ENCODE results near the gene HIRA.

The HIRA gene

GRCh38 chr22:19386248-19386647 lies 45.3 kb downstream of the HIRA start:
- Histone ChIP-seq H3K4me3 (ENCODE audit: low read length) (no peak overlapping the region), H3K4me1 (ENCODE audit: control insufficient read depth, insufficient read depth, low read length) (no peaks in the 10 kb centered on the region), H3K9me3 (replicated peaks; ENCODE audit: low read length) (no peaks in the 10 kb centered on the region), H3K9ac (ENCODE audit: low read depth, low read length) (no peak overlapping the region), H3K4me2 (ENCODE audit: low read length) (no peak overlapping the region), H3K27me3 (ENCODE audit: control insufficient read depth, insufficient read depth, low read length) (no peaks in the 10 kb centered on the region), H3K36me3 (ENCODE audit: insufficient read depth, low read length) (peaks cover 86% of the 10 kb centered on the region)

- Histone ChIP-seq H3K36me3 (ENCODE audit: insufficient read depth, low read length) (peaks cover 82% of the 10 kb centered on the region), H3K9ac (ENCODE audit: low read depth, low read length) (no peak overlapping the region), H3K4me2 (ENCODE audit: low read length) (no peak overlapping the region), H3K27me3 (ENCODE audit: control insufficient read depth, insufficient read depth, low read length) (no peaks in the 10 kb centered on the region), H3K4me3 (ENCODE audit: low read length) (no peak overlapping the region), H3K9me3 (replicated peaks; ENCODE audit: low read length) (no peaks in the 10 kb centered on the region), H3K4me1 (ENCODE audit: control insufficient read depth, insufficient read depth, low read length) (no peaks in the 10 kb centered on the region)
Observed at GRCh38 chr22:19385221-19385906, 46.2 kb downstream of the HIRA start.

GRCh38 chr22:19383292-19383691 lies 48.2 kb downstream of the HIRA start:
- H3K9me3 ChIP-seq (replicated peaks; ENCODE audit: low read length) = no peaks in the 10 kb centered on the region
- no peaks in the 10 kb centered on the region for H3K4me1 ChIP-seq (ENCODE audit: control insufficient read depth, insufficient read depth, low read length)
- no peak overlapping the region for H3K9ac ChIP-seq (ENCODE audit: low read depth, low read length)
- H3K4me2 ChIP-seq (ENCODE audit: low read length) = no peak overlapping the region
- no peaks in the 10 kb centered on the region for H3K27me3 ChIP-seq (ENCODE audit: control insufficient read depth, insufficient read depth, low read length)
- H3K36me3 ChIP-seq (ENCODE audit: insufficient read depth, low read length) = peaks cover 71% of the 10 kb centered on the region
- H3K4me3 ChIP-seq (ENCODE audit: low read length) = no peak overlapping the region

GRCh38 chr22:19382240-19382639 lies 49.3 kb downstream of the HIRA start:
- H3K9me3 ChIP-seq (replicated peaks; ENCODE audit: low read length) = no peaks in the 10 kb centered on the region
- no peak overlapping the region for H3K4me2 ChIP-seq (ENCODE audit: low read length)
- H3K9ac ChIP-seq (ENCODE audit: low read depth, low read length) = no peak overlapping the region
- H3K4me3 ChIP-seq (ENCODE audit: low read length) = no peak overlapping the region
- no peaks in the 10 kb centered on the region for H3K27me3 ChIP-seq (ENCODE audit: control insufficient read depth, insufficient read depth, low read length)
- no peaks in the 10 kb centered on the region for H3K4me1 ChIP-seq (ENCODE audit: control insufficient read depth, insufficient read depth, low read length)
- H3K36me3 ChIP-seq (ENCODE audit: insufficient read depth, low read length) = peaks cover 70% of the 10 kb centered on the region

- Histone ChIP-seq H3K9me3 (replicated peaks; ENCODE audit: low read length) (no peaks in the 10 kb centered on the region), H3K4me2 (ENCODE audit: low read length) (no peak overlapping the region), H3K9ac (ENCODE audit: low read depth, low read length) (no peak overlapping the region), H3K4me3 (ENCODE audit: low read length) (no peak overlapping the region), H3K4me1 (ENCODE audit: control insufficient read depth, insufficient read depth, low read length) (no peaks in the 10 kb centered on the region), H3K27me3 (ENCODE audit: control insufficient read depth, insufficient read depth, low read length) (no peaks in the 10 kb centered on the region), H3K36me3 (ENCODE audit: insufficient read depth, low read length) (peaks cover 69% of the 10 kb centered on the region)
Observed at GRCh38 chr22:19378344-19378674, 53.2 kb downstream of the HIRA start.

- Histone ChIP-seq H3K9ac (ENCODE audit: low read depth, low read length) (no peak overlapping the region), H3K4me3 (ENCODE audit: low read length) (no peak overlapping the region), H3K4me2 (ENCODE audit: low read length) (no peak overlapping the region), H3K9me3 (replicated peaks; ENCODE audit: low read length) (no peaks in the 10 kb centered on the region), H3K4me1 (ENCODE audit: control insufficient read depth, insufficient read depth, low read length) (no peaks in the 10 kb centered on the region), H3K36me3 (ENCODE audit: insufficient read depth, low read length) (peaks cover 66% of the 10 kb centered on the region), H3K27me3 (ENCODE audit: control insufficient read depth, insufficient read depth, low read length) (no peaks in the 10 kb centered on the region)
Observed at GRCh38 chr22:19377565-19378343, 53.8 kb downstream of the HIRA start.

GRCh38 chr22:19376971-19377370 lies 54.6 kb downstream of the HIRA start:
- Histone ChIP-seq H3K4me2 (ENCODE audit: low read length) (no peak overlapping the region), H3K9me3 (replicated peaks; ENCODE audit: low read length) (no peaks in the 10 kb centered on the region), H3K4me3 (ENCODE audit: low read length) (no peak overlapping the region), H3K36me3 (ENCODE audit: insufficient read depth, low read length) (peaks cover 62% of the 10 kb centered on the region), H3K9ac (ENCODE audit: low read depth, low read length) (no peak overlapping the region), H3K27me3 (ENCODE audit: control insufficient read depth, insufficient read depth, low read length) (no peaks in the 10 kb centered on the region), H3K4me1 (ENCODE audit: control insufficient read depth, insufficient read depth, low read length) (no peaks in the 10 kb centered on the region)

GRCh38 chr22:19376247-19376646 lies 55.3 kb downstream of the HIRA start:
- no peaks in the 10 kb centered on the region for H3K4me1 ChIP-seq (ENCODE audit: control insufficient read depth, insufficient read depth, low read length)
- H3K27me3 ChIP-seq (ENCODE audit: control insufficient read depth, insufficient read depth, low read length) = no peaks in the 10 kb centered on the region
- no peak overlapping the region for H3K4me3 ChIP-seq (ENCODE audit: low read length)
- H3K36me3 ChIP-seq (ENCODE audit: insufficient read depth, low read length) = peaks cover 66% of the 10 kb centered on the region
- no peaks in the 10 kb centered on the region for H3K9me3 ChIP-seq (replicated peaks; ENCODE audit: low read length)
- no peak overlapping the region for H3K4me2 ChIP-seq (ENCODE audit: low read length)
- no peak overlapping the region for H3K9ac ChIP-seq (ENCODE audit: low read depth, low read length)

- no peaks in the 10 kb centered on the region for H3K27me3 ChIP-seq (ENCODE audit: control insufficient read depth, insufficient read depth, low read length)
- H3K4me3 ChIP-seq (ENCODE audit: low read length) = no peak overlapping the region
- H3K9me3 ChIP-seq (replicated peaks; ENCODE audit: low read length) = no peaks in the 10 kb centered on the region
- H3K4me1 ChIP-seq (ENCODE audit: control insufficient read depth, insufficient read depth, low read length) = no peaks in the 10 kb centered on the region
- peaks cover 68% of the 10 kb centered on the region for H3K36me3 ChIP-seq (ENCODE audit: insufficient read depth, low read length)
- H3K9ac ChIP-seq (ENCODE audit: low read depth, low read length) = no peak overlapping the region
- H3K4me2 ChIP-seq (ENCODE audit: low read length) = no peak overlapping the region
Observed at GRCh38 chr22:19375435-19375834, 56.1 kb downstream of the HIRA start.

- no peak overlapping the region for H3K4me2 ChIP-seq (ENCODE audit: low read length)
- H3K9ac ChIP-seq (ENCODE audit: low read depth, low read length) = no peak overlapping the region
- H3K9me3 ChIP-seq (replicated peaks; ENCODE audit: low read length) = no peaks in the 10 kb centered on the region
- H3K4me1 ChIP-seq (ENCODE audit: control insufficient read depth, insufficient read depth, low read length) = no peaks in the 10 kb centered on the region
- no peaks in the 10 kb centered on the region for H3K27me3 ChIP-seq (ENCODE audit: control insufficient read depth, insufficient read depth, low read length)
- peaks cover 73% of the 10 kb centered on the region for H3K36me3 ChIP-seq (ENCODE audit: insufficient read depth, low read length)
- H3K4me3 ChIP-seq (ENCODE audit: low read length) = no peak overlapping the region
Observed at GRCh38 chr22:19374410-19374809, 57.1 kb downstream of the HIRA start.

- Histone ChIP-seq H3K27me3 (ENCODE audit: control insufficient read depth, insufficient read depth, low read length) (no peaks in the 10 kb centered on the region), H3K36me3 (ENCODE audit: insufficient read depth, low read length) (peaks cover 77% of the 10 kb centered on the region), H3K9ac (ENCODE audit: low read depth, low read length) (no peak overlapping the region), H3K9me3 (replicated peaks; ENCODE audit: low read length) (no peaks in the 10 kb centered on the region), H3K4me1 (ENCODE audit: control insufficient read depth, insufficient read depth, low read length) (no peaks in the 10 kb centered on the region), H3K4me3 (ENCODE audit: low read length) (no peak overlapping the region), H3K4me2 (ENCODE audit: low read length) (no peak overlapping the region)
Observed at GRCh38 chr22:19373450-19373849, 58.1 kb downstream of the HIRA start.

- H3K4me3 ChIP-seq (ENCODE audit: low read length) = no peak overlapping the region
- no peaks in the 10 kb centered on the region for H3K27me3 ChIP-seq (ENCODE audit: control insufficient read depth, insufficient read depth, low read length)
- H3K9ac ChIP-seq (ENCODE audit: low read depth, low read length) = no peak overlapping the region
- H3K4me1 ChIP-seq (ENCODE audit: control insufficient read depth, insufficient read depth, low read length) = no peaks in the 10 kb centered on the region
- H3K36me3 ChIP-seq (ENCODE audit: insufficient read depth, low read length) = peaks cover 63% of the 10 kb centered on the region
- no peak overlapping the region for H3K4me2 ChIP-seq (ENCODE audit: low read length)
- no peaks in the 10 kb centered on the region for H3K9me3 ChIP-seq (replicated peaks; ENCODE audit: low read length)
Observed at GRCh38 chr22:19371893-19372292, 59.6 kb downstream of the HIRA start.

Data from skeletal muscle satellite cell (primary cell).